Neutrophil (primary cell): ENCODE results near the gene RABGAP1L.

Experiments used
- H3K27ac ChIP-seq: fragments of 200-600 bp; sonication (generic); 2 replicates; pipeline ENCODE4 v1.5.1; 2016; ENCODE audit warnings: mild to moderate bottlenecking, moderate library complexity
- H3K27me3 ChIP-seq: fragments of 200-600 bp; sonication (generic); 2 replicates; pipeline ENCODE4 v1.6.0; 2016; ENCODE audit warnings: mild to moderate bottlenecking
- H3K36me3 ChIP-seq: fragments of 200-600 bp; sonication (generic); 2 replicates; pipeline ENCODE4 v1.5.1; 2017
- H3K4me1 ChIP-seq, 2 experiments: fragments of 200-600 bp in 1 of 2; sonication (generic) in 1 of 2; 1 replicate in 1 of 2; 2 replicates in 1 of 2; pipeline versions ENCODE4 v1.5.1 to v1.6.1; 2013 to 2016; ENCODE audit warnings: low read depth in 1 of 2, low read length in 1 of 2, mild to moderate bottlenecking in 1 of 2, moderate library complexity in 1 of 2; ENCODE audit not compliant: control insufficient read depth in 1 of 2, insufficient read depth in 1 of 2
- H3K4me3 ChIP-seq, 2 experiments: fragments of 200-600 bp in 1 of 2; sonication (generic) in 1 of 2; 1 replicate in 1 of 2; 2 replicates in 1 of 2; pipeline ENCODE4 v1.5.1; 2013 to 2016; ENCODE audit warnings: low read depth in 1 of 2, low read length in 1 of 2, mild to moderate bottlenecking in 1 of 2, moderate library complexity in 1 of 2
- H3K9me3 ChIP-seq: fragments of 200-600 bp; sonication (generic); 2 replicates; pipeline ENCODE4 v1.5.1; 2016
- CTCF ChIP-seq: fragments of 200-600 bp; sonication (generic); IDR thresholded peaks from 2 replicates; pipeline ENCODE4 v1.5.1; 2016; ENCODE audit warnings: antibody characterized with exemption

RABGAP1L gene

GRCh38 chr1:174880171-174880570 is 720.9 kb downstream of the RABGAP1L start:
- Histone ChIP-seq H3K4me3 (no peak overlapping the region), H3K4me1 (no peaks in the 10 kb centered on the region), H3K9me3 (no peaks in the 10 kb centered on the region), H3K27me3 (no peaks in the 10 kb centered on the region), H3K36me3 (no peaks in the 10 kb centered on the region), H3K27ac (no peak overlapping the region)
- no peak for TF ChIP-seq CTCF

GRCh38 chr1:174883409-174883808 is 724.1 kb downstream of the RABGAP1L start:
- no peak overlapping the region for H3K27ac ChIP-seq
- H3K27me3 ChIP-seq = no peaks in the 10 kb centered on the region
- no peak overlapping the region for H3K4me3 ChIP-seq
- no peak for TF ChIP-seq CTCF
- H3K4me1 ChIP-seq = no peaks in the 10 kb centered on the region
- H3K9me3 ChIP-seq = no peaks in the 10 kb centered on the region
- H3K36me3 ChIP-seq = no peaks in the 10 kb centered on the region

- no peaks in the 10 kb centered on the region for H3K27me3 ChIP-seq
- no peaks in the 10 kb centered on the region for H3K36me3 ChIP-seq
- H3K4me3 ChIP-seq = no peak overlapping the region
- H3K9me3 ChIP-seq = no peaks in the 10 kb centered on the region
- no peak for TF ChIP-seq CTCF
- no peaks in the 10 kb centered on the region for H3K4me1 ChIP-seq
- no peak overlapping the region for H3K27ac ChIP-seq
These were observed 724.7 kb downstream of the RABGAP1L start for GRCh38 chr1:174884038-174884437.

- no peak overlapping the region for H3K4me3 ChIP-seq
- H3K27me3 ChIP-seq = no peaks in the 10 kb centered on the region
- no peak overlapping the region for H3K27ac ChIP-seq
- H3K9me3 ChIP-seq = no peaks in the 10 kb centered on the region
- TF ChIP-seq CTCF = no peak
- H3K36me3 ChIP-seq = no peaks in the 10 kb centered on the region
- no peaks in the 10 kb centered on the region for H3K4me1 ChIP-seq
These were observed 725.2 kb downstream of the RABGAP1L start for GRCh38 chr1:174884566-174884965.

- H3K27me3 ChIP-seq = no peaks in the 10 kb centered on the region
- H3K9me3 ChIP-seq = no peaks in the 10 kb centered on the region
- H3K4me3 ChIP-seq = no peak overlapping the region
- TF ChIP-seq CTCF = no peak
- H3K36me3 ChIP-seq = no peaks in the 10 kb centered on the region
- no peaks in the 10 kb centered on the region for H3K4me1 ChIP-seq
- H3K27ac ChIP-seq = no peak overlapping the region
These were observed 730.7 kb downstream of the RABGAP1L start for GRCh38 chr1:174890024-174890423.

- no peak for TF ChIP-seq CTCF
- Histone ChIP-seq H3K27me3 (no peaks in the 10 kb centered on the region), H3K4me1 (no peaks in the 10 kb centered on the region), H3K36me3 (no peaks in the 10 kb centered on the region), H3K27ac (no peak overlapping the region), H3K9me3 (no peaks in the 10 kb centered on the region), H3K4me3 (no peak overlapping the region)
These were observed 732.7 kb downstream of the RABGAP1L start for GRCh38 chr1:174892016-174892415.
